ENCODE measurements around the gene NFIA. TPM values are rescaled to one million over a fixed set of nuclear protein-coding genes. Genes with fewer than 3 reads are reported as not detected.

NFIA gene
- polyA plus RNA-seq, 1 donor, result 22.8 TPM

GRCh38 chr1:61368876-61369275 is 286.5 kb downstream of the NFIA start:
- no peak for DNase-seq (ENCODE audit: low read depth)

GRCh38 chr1:61370177-61370912 is 288.0 kb downstream of the NFIA start:
- DNase-seq (ENCODE audit: low read depth), result no peak

DNA sequence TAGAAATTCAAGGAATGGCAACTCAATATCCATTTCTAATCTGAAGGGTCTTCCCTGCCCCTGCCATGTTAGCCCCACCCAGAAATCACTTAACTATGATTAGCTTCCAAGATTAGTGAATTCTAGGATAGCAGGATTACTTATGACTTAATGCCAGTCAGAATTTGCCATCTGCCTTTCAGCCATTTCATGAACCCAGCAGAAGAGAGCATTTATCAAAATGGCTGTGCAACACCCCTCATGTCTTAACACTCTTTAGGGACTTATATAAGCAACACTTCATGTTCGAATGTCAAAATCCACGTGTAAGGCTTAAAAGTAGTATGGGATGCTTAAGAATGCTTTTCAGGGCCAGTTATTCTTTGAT is 288.5 kb downstream of the NFIA start:
- DNase-seq (ENCODE audit: low read depth), result no peak

DNA sequence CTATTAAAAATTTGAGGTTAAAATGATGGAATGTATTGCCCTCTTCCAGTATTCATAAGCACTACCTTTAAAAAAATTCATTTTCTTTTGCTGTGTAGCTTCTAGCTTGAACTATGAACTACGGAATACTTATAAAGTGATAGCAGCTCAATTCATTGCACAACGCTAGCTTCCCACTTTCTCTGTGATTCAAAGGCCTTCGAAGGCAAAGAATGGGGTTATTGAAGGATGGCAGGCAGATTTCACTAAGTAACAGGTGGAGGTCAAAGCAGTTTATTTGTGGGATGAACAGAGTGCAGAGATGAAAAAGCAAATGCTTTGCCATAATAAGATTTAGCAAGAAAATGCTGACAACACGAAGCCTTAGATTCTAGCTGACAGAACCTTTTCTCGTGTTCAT is 290.6 kb downstream of the NFIA start:
- no peak for DNase-seq (ENCODE audit: low read depth)

GRCh38 chr1:61374156-61374555 is 291.8 kb downstream of the NFIA start:
- DNase-seq (ENCODE audit: low read depth), result no peak

DNA sequence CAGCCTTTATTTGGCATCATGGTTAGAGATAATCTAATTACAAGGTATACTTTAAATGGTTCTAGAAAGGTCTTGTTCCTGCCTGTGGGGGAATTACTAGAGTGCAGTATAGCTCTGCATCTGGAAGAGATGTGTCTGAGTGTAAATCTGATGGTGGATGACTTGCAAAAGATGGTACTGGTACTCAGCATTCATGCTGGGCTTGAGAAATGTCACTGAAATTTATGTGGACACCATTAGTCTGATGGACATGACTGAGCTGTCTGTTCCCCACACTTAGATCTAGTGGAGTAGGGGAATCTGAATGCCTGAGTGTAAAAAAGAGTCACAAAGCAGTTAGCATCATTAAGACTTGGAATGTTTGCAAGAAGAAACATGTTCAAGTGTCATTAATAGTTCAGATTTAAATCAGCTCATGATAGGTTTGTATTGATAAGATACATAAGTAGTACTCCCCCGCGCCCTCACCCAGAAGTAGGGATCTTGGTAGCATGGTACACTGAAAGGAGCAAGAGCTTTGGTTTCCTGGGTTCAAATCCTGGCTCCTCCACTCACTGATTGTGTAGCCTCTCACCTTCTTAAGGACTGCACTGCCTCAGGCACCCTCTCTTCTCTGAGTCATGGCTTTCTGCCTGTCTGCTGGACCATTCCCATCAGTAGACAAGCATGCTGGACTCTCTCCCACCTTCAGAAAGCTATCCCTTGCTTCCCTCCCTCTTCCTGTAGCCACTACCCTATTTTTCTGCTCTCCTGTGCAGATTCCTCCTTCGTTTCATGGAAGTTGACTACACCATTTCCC is 292.9 kb downstream of the NFIA start:
- no peak for DNase-seq (ENCODE audit: low read depth)

DNA sequence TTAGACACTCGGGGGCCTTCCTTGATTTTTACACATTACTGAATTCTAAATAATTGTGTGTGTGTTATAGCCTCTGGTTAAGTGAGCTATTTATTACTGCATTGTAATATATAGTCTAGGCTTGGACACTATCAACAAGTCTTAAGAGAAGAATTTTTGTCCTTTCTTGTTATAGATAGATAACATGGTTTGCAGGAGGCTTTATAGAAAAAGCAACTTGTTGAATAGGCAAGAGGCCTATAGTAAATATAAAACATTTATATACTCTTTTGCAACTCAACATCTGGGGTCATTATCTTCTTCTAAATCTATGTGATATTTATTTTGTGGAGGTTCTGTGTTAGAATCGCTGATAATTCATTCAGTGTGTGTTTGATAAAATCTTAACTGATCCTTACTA is 293.8 kb downstream of the NFIA start:
- DNase-seq (ENCODE audit: low read depth), result no peak

- DNase-seq (ENCODE audit: low read depth), result no peak
Observed at GRCh38 chr1:61377242-61377958, 295.0 kb downstream of the NFIA start.

- DNase-seq (ENCODE audit: low read depth), result no peak
Observed at GRCh38 chr1:61378494-61379180, 296.3 kb downstream of the NFIA start.

DNA sequence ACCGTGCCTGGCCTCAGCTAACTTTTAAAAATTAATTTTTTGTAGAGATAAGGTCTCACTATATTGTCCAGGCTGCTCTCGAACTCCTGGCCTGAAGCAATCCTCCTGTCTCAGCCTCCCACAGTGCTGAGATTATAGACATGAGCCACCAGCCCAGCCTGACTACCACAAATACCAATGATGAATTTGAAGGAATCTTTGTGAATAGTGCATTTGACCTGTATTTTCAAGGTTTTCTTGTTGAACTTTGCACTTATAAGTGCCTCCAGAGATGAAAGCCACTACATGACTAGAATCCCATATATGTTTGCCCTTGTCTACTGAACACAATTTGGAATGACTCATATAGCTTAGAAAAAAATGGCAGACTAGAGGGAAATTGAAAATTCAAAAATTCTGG is 297.3 kb downstream of the NFIA start:
- DNase-seq (ENCODE audit: low read depth), result no peak

DNA sequence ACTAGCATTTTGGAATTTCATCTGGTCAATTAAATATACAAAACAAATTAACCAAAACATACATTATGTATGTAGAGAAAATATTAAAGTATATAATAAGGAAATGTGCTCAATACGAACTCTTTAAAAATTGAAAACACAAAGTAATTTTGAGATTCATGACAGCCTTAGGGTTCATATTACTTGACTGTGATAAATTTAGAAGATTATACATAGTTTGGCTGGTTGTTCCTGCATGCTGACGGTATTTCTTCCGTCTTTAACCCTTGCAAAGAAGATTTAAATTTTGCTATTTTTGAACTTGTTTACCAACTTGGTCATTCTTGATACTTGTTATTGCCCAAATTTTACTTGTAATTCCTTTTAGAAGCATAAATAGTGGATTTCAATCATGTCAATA is 298.2 kb downstream of the NFIA start:
- no peak for DNase-seq (ENCODE audit: low read depth)

GRCh38 chr1:61386323-61386722 is 304.0 kb downstream of the NFIA start:
- DNase-seq (ENCODE audit: low read depth), result no peak

DNA sequence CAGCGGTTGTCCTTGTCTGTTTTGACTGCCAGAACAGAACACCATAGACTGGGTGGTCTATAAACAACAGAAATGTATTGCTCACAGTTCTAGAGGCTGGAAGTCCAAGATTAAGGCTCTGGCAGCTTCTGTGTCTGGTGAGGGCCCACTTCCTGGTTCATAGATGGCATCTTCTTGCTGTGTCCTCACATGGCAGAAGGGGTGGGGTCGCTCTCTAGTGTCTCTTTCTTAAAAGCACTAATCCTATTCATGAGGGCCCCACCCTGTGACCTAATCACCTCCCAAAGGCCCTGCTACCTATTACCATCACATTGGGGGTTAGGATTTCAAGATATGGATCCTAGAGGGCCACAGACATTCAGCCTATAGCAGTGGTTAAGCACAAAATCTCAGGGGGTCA is 304.4 kb downstream of the NFIA start:
- DNase-seq (ENCODE audit: low read depth), result no peak

- no peak for DNase-seq (ENCODE audit: low read depth)
Observed at GRCh38 chr1:61387829-61388228, 305.5 kb downstream of the NFIA start.

GRCh38 chr1:61388566-61388965 is 306.2 kb downstream of the NFIA start:
- no peak for DNase-seq (ENCODE audit: low read depth)

- no peak for DNase-seq (ENCODE audit: low read depth)
Observed at GRCh38 chr1:61389194-61389925, 307.0 kb downstream of the NFIA start.

GRCh38 chr1:61389926-61390845 is 307.8 kb downstream of the NFIA start:
- no peak for DNase-seq (ENCODE audit: low read depth)

GRCh38 chr1:61391730-61392129 is 309.4 kb downstream of the NFIA start:
- DNase-seq (ENCODE audit: low read depth), result no peak

DNA sequence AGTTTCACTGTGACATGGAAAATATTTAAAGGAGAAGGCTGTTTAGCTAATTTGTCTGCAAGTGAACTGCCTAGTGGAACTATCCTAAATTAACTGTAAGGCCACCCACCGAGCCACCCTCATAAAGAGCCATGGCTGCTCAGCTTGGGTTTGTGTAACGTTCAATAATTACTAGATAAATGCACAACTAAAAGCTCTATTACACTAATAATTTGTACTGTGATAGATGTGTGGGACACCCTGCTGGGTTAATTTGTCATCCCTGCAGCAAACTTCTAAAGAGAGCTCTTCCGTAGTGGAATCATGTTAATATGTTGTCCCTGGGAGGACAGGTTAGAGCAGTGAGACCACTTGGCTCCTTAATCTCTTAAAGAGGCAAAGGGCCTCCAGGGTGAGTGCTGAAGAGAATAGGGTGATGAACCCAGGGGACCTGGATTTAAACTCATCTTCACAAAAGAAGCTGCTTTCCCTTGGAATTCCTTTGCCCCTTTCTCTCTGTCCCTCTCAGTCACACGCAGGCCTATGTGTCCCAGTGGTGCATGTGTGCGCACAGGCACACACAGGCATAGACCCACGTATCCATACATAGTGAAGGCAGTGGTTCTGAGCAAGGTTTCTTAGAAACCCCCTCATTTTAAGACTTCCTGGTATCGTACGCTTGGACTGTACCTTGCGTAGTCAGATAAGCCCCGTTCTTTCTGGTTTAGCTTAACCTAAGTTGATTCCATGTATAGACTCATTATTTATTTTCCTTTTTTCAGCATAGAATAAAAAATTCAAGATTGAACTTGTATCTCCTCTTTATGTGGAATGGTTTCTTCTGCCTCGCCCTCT is 310.3 kb downstream of the NFIA start:
- no peak for DNase-seq (ENCODE audit: low read depth)

Measured in forelimb muscle (tissue), 1 donor.